Stimulated activated CD8-positive, alpha-beta memory T cell treated with anti-CD3 and anti-CD28 coated beads, Interleukin-12 subunit alpha, Interleukin-12 subunit beta, amount 100 ng/mL, for 24 hours (primary cell): ENCODE results near the gene ATRAID.
"Not testable (repeated sequence)": the region's sequence is repeated elsewhere in the genome, so short reads cannot be mapped to it uniquely, and the experiment has no call there.

Experiments used
- DNase-seq: peaks from one replicate; pipeline ENCODE4 v3.0.0-alpha.2; 2020; ENCODE audit errors: extremely low read depth

The ATRAID gene, protein sequence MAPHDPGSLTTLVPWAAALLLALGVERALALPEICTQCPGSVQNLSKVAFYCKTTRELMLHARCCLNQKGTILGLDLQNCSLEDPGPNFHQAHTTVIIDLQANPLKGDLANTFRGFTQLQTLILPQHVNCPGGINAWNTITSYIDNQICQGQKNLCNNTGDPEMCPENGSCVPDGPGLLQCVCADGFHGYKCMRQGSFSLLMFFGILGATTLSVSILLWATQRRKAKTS

DNA sequence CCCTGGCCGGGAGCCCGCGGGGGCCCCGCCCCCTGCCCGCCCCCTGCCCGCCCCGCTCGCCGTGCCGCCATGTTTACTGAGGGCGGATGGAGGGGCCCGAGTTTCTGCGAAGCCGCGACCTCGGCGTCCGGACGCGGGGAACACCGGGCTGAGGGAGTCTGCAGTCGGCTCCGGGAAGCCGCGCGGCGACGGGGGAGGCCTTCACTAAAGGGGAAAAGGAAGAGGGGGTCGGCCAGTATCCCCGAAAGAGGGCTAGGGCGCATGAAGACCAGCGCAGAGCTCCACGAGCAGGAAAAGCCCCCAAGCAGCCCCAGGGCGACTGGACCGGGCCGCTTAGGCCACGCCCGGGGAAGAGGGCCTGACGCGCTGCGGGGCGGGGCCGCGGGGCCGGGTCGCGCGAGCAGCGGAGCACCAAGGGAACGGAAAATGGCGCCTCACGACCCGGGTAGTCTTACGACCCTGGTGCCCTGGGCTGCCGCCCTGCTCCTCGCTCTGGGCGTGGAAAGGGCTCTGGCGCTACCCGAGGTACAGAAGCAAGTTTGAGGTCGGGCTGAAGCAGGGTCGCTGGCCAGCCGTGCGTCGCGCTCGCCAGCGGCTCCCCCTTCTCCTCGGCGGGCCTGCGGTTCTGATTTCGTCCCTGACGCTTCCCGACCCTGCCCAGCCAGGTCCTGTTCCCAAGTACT is at the start of gene ATRAID, which contains the start of gene SLC5A6:
Gene ATRAID, plus strand, starts transcription at position 99 of the 683 bp plus-strand sequence. Its CDS starts 328 bp downstream, at position 427.
Gene SLC5A6, minus strand, starts transcription at position 326 of the 683 bp plus-strand sequence. CDS start 4,618 bp downstream, outside the sequence.
- DNase-seq: peak; percentile 73

DNA sequence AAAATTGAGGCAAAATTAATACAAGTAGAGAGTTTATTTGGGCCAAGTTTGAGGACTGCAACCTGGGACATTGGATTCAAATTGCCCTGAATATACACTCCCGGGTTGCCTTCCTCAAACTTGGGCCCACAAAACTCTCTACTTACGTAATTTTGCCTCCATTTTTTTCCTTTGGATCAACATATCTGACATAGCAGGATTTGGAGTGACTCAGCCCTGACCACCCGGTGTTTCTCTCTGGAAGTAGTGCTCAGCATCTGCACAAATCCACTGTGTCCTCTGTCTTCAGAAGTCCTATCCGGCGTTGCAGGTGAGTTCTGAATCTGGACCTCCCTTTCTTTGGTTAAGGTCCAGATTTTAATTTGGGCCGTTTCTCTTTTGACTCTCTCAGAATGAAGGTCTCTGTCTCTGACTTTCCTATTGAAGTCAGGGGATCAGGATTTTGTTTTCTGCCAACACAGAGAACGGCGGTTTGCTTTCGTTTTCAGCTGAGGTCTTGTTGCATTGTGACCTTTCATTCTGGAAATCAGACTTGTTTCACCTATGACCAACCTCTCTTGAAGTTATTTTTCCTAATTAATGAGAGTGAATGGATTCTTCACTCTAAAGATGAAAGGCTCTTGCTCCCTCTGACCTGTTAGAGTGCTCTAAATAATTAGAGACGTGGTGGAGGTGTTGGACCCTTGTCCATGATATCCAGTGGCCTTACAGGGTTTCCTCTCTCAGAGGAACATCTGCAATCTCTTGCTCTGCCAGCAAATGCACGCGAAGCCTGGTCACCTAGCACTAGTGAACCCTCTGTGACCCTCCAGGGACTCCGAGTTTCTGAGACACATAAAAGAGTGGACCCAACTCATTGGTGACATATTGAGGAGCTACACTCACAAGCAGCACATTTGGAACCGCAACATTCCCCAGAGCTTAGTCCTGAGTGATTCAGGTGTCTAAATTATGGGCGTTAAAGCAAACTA is 49.4 kb upstream of the ATRAID start:
- no peak for DNase-seq

DNA sequence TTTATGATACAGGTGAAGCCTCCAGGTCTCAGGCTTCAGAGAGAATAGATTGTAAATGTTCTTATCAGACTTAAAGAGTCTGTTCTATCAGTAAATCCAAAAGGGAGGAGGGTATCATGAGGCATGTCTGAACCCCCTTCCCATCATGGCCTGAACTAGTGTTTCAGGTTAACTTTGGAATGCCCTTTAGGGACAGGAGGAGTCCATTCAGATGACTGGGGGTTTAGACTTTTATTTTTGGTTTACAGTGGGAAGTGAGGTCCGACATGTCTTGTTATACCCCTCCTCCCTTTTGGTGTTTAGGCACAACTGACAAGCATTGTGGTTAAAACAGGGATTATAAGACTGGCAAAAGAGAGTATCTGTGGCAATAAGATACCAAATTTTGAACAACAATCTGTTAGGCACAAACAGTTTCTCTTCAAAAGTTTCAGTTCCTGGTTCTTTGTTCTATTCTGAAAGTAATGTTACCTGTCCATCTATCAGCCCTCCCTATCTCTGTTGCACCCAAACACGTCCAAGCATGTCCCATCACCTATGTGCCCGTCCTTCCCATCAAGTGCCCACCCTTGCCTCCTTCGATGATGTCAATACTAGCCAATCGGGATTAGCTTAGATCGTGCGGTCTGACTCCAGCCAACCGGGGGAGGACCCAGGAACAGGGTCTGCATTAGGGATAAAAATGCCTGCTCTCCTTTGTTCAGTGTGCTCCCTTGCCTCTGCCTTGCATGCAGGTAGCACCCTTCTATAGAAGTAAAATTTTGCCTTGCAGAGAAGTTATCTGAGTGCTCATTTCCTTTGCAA is 46.7 kb upstream of the ATRAID start:
- DNase-seq: no peak

DNA sequence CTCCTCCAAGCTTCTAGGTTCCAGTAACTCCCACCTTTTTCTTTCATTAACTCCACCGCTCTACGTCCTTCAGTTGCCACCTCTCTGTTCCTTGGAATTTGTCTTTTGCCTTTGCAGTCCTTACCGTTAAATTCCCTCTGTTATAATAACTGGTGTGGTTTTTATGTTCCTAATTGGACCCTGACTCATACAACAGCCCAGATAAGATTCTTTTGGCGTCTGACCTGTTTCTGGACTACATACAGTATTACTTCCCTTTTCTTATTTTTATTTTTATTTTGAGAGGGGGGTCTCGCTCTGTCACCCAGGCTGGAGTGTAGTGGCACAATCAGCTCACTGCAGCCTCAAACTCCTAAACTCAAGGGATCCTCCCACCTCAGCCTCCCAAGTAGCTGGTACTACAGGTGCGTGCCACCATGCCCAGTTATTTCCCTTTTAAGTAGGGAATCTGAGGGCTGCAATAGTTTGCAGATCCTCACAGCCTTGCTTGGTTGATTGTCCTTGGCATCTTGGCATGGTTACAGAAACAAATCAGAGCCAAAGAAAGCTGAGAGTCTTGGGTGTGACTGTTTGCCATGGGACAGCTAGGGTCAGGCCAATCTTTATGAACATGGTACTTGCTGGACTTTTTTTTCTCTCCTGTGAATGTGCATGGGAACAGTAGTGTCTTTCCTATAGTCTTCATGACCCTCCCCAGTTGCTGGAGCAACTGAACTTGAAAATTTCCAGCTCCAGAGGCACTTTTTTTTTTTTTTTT is 41.1 kb upstream of the ATRAID start:
- no peak for DNase-seq

DNA sequence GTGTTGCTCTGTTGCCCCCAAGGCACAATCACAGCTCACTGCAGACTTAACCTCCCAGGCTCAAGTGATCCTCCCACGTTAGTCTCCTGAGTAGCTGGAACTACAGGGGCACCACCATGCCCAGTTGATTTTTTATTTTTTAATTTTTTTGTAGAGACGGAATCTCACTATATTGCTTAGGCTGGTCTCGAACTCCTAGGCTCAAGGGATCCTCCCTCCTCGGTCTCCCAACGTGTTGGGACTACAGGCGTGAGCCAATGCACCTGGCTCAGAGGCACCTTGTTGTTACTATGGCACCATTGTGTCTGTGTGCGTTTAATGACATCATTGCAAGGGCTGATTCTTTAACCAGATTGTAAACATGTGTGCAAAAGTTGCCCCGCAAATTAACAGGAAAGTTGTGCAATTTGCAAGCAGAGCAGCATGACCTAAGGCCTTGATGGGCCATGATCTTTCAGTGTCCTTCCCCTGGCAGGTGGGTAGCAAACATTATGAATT is 40.4 kb upstream of the ATRAID start:
- no peak for DNase-seq

DNA sequence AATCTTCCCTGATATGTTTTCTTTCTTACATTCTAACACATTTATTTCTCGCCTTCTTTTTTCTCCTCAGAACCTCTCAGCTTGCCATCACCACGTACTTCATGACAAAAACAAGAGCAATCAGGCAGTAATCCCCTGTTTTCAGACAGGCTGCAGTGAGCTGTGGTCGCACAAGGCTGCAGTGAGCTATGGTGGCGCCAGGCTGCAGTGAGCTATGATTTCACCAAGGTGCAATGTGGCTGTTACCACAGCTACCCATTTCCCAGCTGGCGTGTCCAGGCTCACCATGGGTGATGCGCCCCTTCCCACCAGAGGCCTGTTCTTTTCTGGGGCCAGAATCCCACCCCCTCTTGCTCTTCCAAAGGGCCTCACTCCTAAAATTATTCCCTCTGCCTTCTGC is 37.2 kb upstream of the ATRAID start:
- DNase-seq: no peak

DNA sequence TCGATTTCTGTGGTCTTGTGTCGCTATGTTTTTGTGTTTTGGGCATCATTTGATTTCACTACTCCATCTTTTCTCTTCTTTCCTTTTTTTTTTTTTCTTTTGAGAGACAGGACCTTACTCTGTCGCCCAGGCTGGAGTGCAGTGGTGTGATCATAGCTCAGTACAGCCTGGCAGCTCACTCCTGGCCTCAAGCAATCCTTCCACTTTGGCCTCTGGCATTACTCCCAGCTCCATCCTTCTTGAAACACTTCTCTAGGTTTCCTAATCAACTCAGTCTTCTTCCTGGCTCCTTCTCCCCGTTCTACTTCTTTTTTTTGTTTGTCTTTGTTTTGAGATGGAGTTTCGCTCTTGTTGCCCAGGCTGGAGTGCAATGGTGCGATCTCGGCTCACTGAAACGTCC is 36.5 kb upstream of the ATRAID start:
- DNase-seq: no peak

DNA sequence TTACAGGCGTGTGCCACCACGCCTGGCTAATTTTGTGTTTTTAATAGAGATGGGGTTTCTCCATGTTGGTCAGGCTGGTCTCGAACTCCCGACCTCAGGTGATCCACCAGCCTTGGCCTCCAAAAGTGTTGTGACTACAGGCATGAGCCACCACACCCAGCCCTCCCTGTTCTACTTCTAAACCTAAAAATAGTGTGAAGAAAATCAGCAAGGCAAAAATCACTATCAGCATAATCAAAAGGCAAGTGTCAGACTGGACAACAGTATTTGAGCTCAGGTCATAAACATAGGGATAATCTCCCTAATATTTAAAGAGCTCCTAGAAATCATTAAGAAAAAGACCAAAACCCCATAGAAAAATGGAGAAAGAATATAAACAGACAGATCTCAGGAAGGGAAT is 36.1 kb upstream of the ATRAID start:
- not testable (repeated sequence) for DNase-seq

DNA sequence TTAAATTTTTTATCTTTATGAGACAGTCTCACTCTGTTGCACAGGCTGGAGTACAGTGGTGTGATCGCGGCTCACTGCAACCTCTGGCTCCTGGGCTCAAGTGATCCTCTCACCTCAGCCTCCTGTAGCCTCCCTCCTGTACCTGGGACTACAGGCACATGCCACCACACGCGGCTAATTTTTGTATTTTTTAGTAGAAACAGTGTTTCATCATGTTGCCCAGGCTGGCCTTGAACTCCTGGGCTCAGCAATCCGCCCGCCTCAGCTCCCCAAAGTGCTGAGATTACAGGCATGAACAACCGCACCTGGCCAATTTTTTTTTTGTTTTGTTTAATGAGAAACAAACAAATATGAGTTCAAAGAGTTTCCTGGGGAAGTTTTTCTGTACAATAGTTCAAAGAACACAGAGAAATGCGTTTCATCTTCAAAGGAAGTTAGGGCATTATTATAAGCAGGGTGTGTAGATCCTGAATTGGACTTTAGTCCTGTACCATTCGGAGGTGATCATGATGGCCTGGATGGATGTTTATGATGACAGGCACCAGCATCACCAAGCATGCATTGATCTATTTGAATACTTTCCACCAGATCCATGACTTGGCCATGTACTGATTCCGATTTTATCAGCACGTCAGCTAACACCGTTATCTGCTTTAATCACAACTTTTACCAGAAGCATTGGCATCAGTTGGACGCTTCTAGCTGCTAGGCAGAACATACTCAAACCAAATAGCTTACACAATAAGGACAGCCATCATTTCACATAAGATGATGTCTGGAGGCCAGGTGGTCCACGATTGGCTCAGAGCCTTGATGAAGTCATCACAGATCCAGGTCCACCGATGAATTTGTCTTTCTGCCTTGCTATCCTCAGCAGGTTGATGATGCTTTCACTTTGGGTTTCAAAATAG is 34.1 kb upstream of the ATRAID start:
- no peak for DNase-seq

DNA sequence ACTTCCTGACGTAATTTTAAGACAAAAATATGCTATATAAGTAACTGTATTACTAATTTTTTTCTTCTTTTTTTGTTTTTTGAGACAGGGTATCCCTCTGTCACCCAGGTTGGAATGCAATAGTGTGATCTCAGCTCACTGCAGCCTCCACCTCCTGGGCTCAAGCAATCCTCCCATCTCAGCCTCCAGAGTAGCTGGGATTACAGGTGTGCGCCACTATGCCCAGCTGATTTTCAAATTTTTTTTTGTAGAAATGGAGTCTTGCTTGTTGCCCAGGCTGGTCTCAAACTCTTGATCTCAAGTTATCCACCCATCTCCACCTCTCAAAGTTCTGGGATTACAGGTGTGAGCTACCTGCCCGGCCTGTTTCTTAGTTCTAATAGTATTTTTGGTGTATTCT is 33.4 kb upstream of the ATRAID start:
- no peak for DNase-seq

DNA sequence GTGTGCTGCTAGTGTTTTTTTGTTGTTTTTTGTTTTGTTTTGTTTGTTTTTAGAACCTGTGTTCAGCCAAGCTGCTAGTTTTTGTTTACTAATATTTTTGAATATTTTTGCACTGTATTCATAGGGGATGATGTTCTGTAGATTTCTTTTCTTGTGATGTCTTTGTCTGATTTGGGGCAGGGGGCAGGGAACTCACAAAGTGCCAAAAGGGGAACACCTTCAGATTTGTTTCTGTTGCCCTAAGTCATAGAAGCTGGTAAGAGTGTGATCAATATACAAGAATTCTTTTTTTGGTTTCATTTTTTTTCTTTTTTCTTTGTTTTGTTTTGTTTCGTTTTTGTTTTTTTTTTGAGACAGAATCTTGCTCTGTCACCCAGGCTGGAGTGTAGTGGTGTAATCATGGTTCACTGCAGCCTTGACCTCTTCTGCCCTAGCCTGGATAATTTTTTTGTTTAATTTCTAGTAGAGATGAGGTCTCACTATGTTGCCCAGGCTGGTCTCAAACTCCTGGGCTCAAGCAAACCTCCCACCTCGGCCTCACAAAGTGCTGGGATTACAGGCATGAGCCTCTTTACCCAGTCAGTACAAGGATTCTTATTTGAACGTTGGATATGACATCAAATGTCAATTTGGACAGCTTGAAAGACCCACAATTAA is 32.4 kb upstream of the ATRAID start:
- no peak for DNase-seq

DNA sequence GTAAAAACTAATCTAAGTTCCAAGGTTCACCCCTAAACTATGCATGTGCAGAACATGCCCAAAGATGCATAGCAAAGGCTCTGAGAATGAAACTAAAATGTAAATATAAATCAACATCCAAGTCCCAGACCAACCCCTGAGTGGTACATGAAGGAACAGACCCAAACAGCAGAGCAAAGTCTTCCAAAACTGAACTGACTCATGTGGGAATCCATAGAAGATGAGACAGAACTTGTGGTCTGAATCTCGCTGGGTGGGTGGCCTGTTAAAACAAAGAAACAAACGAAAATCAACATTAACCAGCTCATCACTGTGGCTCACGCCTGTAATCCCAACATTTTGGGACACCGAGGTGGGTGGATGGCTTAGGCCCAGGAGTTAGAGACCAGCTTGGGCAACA is 29.5 kb upstream of the ATRAID start:
- no peak for DNase-seq

DNA sequence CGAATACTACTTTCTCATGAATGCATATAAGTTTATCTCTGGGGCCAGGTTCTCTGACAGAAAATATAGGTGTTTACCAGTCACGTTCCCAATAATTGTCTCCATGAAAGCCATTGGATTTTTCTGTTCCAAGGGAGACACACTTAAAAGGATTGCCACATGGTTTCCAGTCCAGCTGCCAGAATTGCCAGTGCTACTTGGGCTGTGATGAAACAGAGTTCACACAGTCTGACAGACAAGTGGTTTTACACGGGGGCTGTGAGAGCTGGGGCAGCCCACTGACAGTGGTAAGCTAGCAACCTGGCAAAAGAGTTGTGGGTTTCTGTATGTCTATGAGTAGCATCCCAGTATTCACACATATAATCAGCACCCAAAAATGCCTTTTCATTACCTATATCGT is 27.7 kb upstream of the ATRAID start:
- DNase-seq: no peak

DNA sequence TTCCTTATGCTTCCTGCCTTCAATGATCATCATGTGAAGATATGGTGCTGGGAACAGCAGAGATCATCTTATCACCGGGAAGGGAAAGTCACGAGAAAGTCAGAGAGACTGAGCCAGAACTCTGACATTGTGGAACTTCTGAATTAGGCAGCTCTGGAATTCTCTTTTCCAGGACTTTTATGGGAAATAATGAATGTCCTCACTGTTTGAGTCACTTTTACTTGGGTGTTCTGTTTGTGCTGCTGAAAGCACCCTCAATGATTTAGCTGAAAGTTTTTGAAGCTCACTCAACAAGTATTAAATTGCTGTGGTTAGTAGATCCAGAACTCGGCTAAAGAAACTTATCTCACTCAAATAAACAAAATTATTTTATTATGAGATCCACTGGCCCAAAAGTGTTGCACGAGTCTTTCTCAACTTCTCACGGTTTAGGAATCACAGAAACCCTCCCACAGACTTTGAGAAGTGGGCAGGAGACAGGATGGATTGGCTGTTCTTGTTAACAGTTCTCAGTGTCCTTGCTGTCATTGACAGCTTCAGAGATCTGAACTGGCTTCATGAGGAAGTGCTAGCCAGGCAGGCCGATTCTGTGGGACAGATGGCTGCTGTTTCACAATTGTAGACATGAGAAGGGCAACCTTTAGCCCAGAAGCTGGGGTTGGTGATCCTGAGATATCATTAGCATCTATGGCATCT is 26.4 kb upstream of the ATRAID start:
- DNase-seq: no peak

DNA sequence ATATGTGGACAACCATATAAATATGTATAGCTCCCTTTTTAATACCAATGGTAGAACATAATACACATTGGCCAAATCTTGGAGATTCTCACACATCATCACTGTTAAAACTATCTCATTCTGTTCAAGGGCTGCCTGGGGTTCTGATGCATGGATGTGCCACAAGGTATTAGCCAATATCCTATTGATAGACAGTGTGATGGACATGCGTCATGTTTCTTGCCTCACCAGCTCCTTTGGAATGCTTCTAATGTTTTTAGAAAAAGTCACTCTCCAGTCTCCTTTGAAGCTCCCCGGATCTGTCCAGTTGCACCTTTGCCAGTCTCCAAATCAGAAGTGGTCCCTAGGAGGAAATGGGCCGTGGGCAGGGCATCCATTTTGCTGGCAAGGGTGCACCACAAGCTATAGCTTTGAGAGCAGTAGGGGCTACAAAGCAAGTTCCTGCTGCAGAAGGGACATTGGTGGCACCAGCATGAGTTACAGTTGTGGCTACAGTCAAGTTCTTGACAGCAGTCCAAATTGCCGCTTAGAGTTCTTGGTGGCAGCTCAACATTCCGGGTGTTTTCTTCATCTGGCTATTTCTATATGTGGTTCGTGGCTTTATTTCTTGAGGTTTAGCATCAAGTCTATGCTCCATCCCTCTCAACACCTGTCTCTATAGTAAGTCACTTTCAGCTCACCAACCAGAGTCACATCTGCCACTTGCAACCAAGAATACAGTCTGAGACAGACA is 25.1 kb upstream of the ATRAID start:
- DNase-seq: no peak

DNA sequence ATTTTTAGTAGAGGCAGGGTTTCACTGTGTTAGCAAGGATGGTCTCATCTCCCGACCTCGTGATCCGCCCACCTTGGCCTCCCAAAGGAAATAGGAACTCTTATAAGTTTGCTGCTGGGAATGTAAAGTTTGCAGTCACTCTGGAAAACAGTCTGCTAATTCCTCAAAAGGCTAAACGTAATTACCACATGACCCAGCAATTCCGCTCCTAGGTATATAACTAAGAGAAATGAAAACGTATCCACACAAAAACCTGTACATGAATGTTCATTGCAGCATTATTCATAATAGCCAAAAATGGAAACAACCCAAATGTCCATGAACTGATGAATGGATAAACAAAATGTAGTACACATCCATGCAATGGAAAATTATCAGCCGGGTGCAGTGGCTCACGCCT is 21.9 kb upstream of the ATRAID start:
- DNase-seq: no peak

DNA sequence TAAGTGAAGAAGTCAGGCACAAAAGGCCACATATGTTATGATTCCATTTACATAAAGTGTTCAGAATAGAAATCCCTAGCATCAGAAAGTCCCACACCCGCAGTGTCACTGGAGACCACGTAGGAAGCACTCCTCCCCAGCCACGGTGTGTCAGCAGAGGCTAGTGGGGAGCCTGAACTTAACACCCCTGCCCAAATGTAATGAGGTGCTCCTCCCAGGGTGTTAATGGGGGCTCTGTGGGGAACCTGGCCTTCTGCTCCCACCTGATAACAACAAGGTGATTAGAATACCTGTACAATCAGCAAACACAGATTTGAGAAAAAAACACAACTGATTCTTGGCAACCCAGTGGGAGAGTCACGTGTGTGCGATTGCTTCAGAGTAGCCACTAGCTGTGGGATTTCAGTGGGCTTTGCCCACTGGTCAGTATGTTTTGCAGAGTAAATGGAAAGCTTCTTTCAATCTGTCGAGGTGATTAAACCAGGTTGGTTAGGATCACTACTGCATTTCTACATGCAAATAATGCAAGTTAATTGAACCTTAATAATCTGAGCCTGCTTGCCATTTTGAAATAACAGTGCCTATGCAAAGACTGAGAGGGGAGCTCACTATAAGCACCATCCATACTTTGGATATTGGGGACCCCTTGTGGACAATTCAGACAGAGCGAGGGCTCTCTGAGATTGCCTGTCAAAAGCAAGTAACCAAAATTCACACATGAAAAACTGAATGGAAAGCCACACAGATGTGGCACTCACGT is 20.6 kb upstream of the ATRAID start:
- no peak for DNase-seq
